SIG-M5 treated with dmso at 0.1 percent for 504 hours (cell line): ENCODE data around the gene NUP88.
"Not testable (repeated sequence)": the region's sequence is repeated elsewhere in the genome, so short reads cannot be mapped to it uniquely, and the experiment has no call there.

Experiments
- DNase-seq: peaks from one replicate; lab custom pipeline; 2025; ENCODE audit not compliant: unreplicated experiment; lab: John Stamatoyannopoulos, UW

Gene NUP88

GRCh38 chr17:5419356-5419958 lies at the start of gene NUP88:
Gene NUP88 (minus strand): TSS chr17:5419662. CDS start chr17:5419650, 12 bp downstream.
- DNase-seq: peak; percentile 97

GRCh38 chr17:5468075-5468473 lies 48.6 kb upstream of the NUP88 start:
- DNase-seq: peak; percentile 31

GRCh38 chr17:5467416-5467815 lies 48.0 kb upstream of the NUP88 start:
- no peak for DNase-seq

- DNase-seq: no peak
Observed at GRCh38 chr17:5466295-5466694, 46.8 kb upstream of the NUP88 start.

- DNase-seq: no peak
Observed at GRCh38 chr17:5464717-5465507, 45.5 kb upstream of the NUP88 start.

- no peak for DNase-seq
Observed at GRCh38 chr17:5446786-5447185, 27.3 kb upstream of the NUP88 start.

- DNase-seq: no peak
Observed at GRCh38 chr17:5444209-5444608, 24.7 kb upstream of the NUP88 start.

GRCh38 chr17:5443728-5444127 lies 24.3 kb upstream of the NUP88 start:
- no peak for DNase-seq

- DNase-seq: no peak
Observed at GRCh38 chr17:5439446-5439764, 19.9 kb upstream of the NUP88 start.

- peak; percentile 85 for DNase-seq
Observed at GRCh38 chr17:5438716-5439445, 19.4 kb upstream of the NUP88 start, which contains the start of gene C1QBP. Gene C1QBP (minus strand): TSS chr17:5439155. CDS start chr17:5439073, 82 bp downstream.

GRCh38 chr17:5437721-5438317 lies 18.4 kb upstream of the NUP88 start:
- DNase-seq: no peak

- DNase-seq: not testable (repeated sequence)
Observed at GRCh38 chr17:5435781-5436315, 16.4 kb upstream of the NUP88 start.

GRCh38 chr17:5434984-5435383 lies 15.5 kb upstream of the NUP88 start:
- DNase-seq: no peak

- DNase-seq: no peak
Observed at GRCh38 chr17:5431949-5432556, 12.6 kb upstream of the NUP88 start.

- DNase-seq: not testable (repeated sequence)
Observed at GRCh38 chr17:5431234-5431633, 11.8 kb upstream of the NUP88 start.

- DNase-seq: no peak
Observed at GRCh38 chr17:5430413-5430999, 11.0 kb upstream of the NUP88 start.

- no peak for DNase-seq
Observed at GRCh38 chr17:5429191-5429887, 9.9 kb upstream of the NUP88 start.

- DNase-seq: no peak
Observed at GRCh38 chr17:5425826-5426225, 6.4 kb upstream of the NUP88 start.

GRCh38 chr17:5424909-5425308 lies 5.4 kb upstream of the NUP88 start:
- DNase-seq: no peak

GRCh38 chr17:5422505-5422904 lies 3.0 kb upstream of the NUP88 start:
- no peak for DNase-seq
